PC-9 (cell line): Measurements from ENCODE around the gene PDE11A.

ENCODE experiments used
- EZH2 ChIP-seq: fragments of 200-600 bp; sonication (generic); IDR thresholded peaks from 2 replicates; pipeline ENCODE4 v1.8.0; 2017; ENCODE audit warnings: antibody characterized with exemption, low read depth
- TF ChIP-seq, protein P1 (sequence below): fragments of 200-600 bp; sonication (generic); conservative IDR thresholded peaks from 2 replicates; pipeline ENCODE4 v1.6.1; 2017; ENCODE audit warnings: mixed run types, antibody characterized with exemption, mild to moderate bottlenecking, moderate library complexity

DNA sequence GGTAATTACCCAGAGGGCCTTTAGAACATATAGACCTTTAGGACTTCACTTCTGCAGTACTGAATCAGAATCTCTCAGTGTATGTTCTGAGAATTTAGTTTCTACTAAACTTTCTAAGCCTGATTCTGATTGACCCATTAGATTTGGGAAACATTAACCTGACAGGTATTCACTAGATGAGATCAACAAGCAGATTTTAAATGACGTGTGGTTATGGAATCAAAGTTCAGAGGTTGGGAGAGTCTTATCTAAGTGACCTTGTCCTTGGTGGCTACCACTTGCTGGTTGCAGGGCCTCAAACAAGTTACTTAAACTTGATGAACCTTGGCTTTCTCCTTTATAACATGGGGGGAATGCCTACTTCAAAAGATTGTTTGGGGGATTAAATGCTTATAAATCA is 198.7 kb downstream of the PDE11A start:
- TF ChIP-seq, protein P1, sequence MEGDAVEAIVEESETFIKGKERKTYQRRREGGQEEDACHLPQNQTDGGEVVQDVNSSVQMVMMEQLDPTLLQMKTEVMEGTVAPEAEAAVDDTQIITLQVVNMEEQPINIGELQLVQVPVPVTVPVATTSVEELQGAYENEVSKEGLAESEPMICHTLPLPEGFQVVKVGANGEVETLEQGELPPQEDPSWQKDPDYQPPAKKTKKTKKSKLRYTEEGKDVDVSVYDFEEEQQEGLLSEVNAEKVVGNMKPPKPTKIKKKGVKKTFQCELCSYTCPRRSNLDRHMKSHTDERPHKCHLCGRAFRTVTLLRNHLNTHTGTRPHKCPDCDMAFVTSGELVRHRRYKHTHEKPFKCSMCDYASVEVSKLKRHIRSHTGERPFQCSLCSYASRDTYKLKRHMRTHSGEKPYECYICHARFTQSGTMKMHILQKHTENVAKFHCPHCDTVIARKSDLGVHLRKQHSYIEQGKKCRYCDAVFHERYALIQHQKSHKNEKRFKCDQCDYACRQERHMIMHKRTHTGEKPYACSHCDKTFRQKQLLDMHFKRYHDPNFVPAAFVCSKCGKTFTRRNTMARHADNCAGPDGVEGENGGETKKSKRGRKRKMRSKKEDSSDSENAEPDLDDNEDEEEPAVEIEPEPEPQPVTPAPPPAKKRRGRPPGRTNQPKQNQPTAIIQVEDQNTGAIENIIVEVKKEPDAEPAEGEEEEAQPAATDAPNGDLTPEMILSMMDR, result no peak
- TF ChIP-seq EZH2, result no peak
